Caco-2 (cell line): Measurements from ENCODE around the gene NBPF1. TPM values are rescaled to one million over a fixed set of nuclear protein-coding genes. Genes with fewer than 3 reads are reported as not detected.
"Not testable (repeated sequence)": the region's sequence is repeated elsewhere in the genome, so short reads cannot be mapped to it uniquely, and the experiment has no call there.

Experiments
- BruUV-seq: library from RNA; stranded (reverse); fragments of 400-500 nt; replicated peaks from 2 replicates; lab custom pipeline; 2021; lab: Mats Ljungman, UMichigan
- CTCF ChIA-PET: fragments of 300-600 bp; sonication (Branson Sonifier 250); formaldehyde crosslinking; loops from one replicate; lab custom pipeline; 2022; ENCODE audit warnings: antibody characterized with exemption; lab: Charles Lee
- POLR2A ChIA-PET: fragments of 300-600 bp; sonication (Branson Sonifier 250); formaldehyde crosslinking; loops from one replicate; lab custom pipeline; 2022; ENCODE audit warnings: antibody characterized with exemption; lab: Charles Lee
- DNase-seq, 2 experiments: peaks; one replicate each; pipeline versions ENCODE4 v3.0.0 to v3.0.0-alpha.2; 2020 to 2022
- H3K27me3 ChIP-seq: replicated peaks from 2 replicates; pipeline ENCODE4 v1.6.0; 2011; ENCODE audit warnings: low read length; ENCODE audit not compliant: control insufficient read depth, insufficient read depth
- H3K36me3 ChIP-seq: 2 replicates; pipeline ENCODE4 v1.5.1; 2011; ENCODE audit warnings: low read length; ENCODE audit not compliant: control insufficient read depth, insufficient read depth
- H3K4me1 ChIP-seq: fragments of 250-450 bp; sonication (Bioruptor Pico); 2 replicates; pipeline ENCODE4 v1.5.1; 2020; ENCODE audit warnings: mild to moderate bottlenecking
- H3K4me3 ChIP-seq: 2 replicates; pipeline ENCODE4 v1.5.1; 2011; ENCODE audit warnings: low read depth, mild to moderate bottlenecking, control low read depth, low read length
- H3K9me3 ChIP-seq: fragments of 250-450 bp; sonication (Bioruptor Pico); 2 replicates; pipeline ENCODE4 v1.5.1; 2020; ENCODE audit warnings: mild to moderate bottlenecking, moderate library complexity
- H3K27ac Mint-ChIP-seq: one replicate; pipeline ENCODE4 v1.8.0; 2022; ENCODE audit warnings: mixed read lengths; ENCODE audit not compliant: unreplicated experiment
- H3K27me3 Mint-ChIP-seq: one replicate; pipeline ENCODE4 v1.8.0; 2022; ENCODE audit warnings: mixed read lengths; ENCODE audit not compliant: insufficient read depth, unreplicated experiment
- H3K36me3 Mint-ChIP-seq: one replicate; pipeline ENCODE4 v1.8.0; 2022; ENCODE audit warnings: mild to moderate bottlenecking, mixed read lengths; ENCODE audit not compliant: insufficient read depth, unreplicated experiment
- H3K4me1 Mint-ChIP-seq: one replicate; pipeline ENCODE4 v1.8.0; 2022; ENCODE audit warnings: low read depth, mixed read lengths; ENCODE audit not compliant: unreplicated experiment
- H3K4me3 Mint-ChIP-seq: one replicate; pipeline ENCODE4 v1.8.0; 2022; ENCODE audit warnings: mild to moderate bottlenecking, moderate library complexity, mixed read lengths; ENCODE audit not compliant: unreplicated experiment
- H3K9me3 Mint-ChIP-seq: one replicate; pipeline ENCODE4 v1.8.0; 2022; ENCODE audit warnings: mixed read lengths; ENCODE audit not compliant: unreplicated experiment
- intact Hi-C: fragments of 100-400 bp; cut with micrococcal nuclease; formaldehyde crosslinking; loops from one replicate; pipeline ENCODE4 v1.10.0; 2022; ENCODE audit not compliant: unreplicated experiment
- total RNA-seq: library from RNA; stranded (reverse); gene quantifications from 2 replicates; pipeline ENCODE4 v1.2.3, GENCODE V29; 2022

Gene NBPF1
- total RNA-seq, 1 experiment from 2014 or later, result 59.3 TPM

- H3K27me3 ChIP-seq, H3K9me3 Mint-ChIP-seq, H3K4me1 ChIP-seq, H3K27ac Mint-ChIP-seq, CTCF ChIA-PET, H3K4me1 Mint-ChIP-seq, H3K9me3 ChIP-seq, H3K4me3 Mint-ChIP-seq, H3K27me3 Mint-ChIP-seq, POLR2A ChIA-PET, H3K36me3 ChIP-seq, DNase-seq, H3K4me3 ChIP-seq, intact Hi-C loops, H3K36me3 Mint-ChIP-seq, BruUV-seq: not testable (repeated sequence)
Measured at GRCh38 chr1:16561035-16561434, 52.3 kb downstream of the NBPF1 start.

- POLR2A ChIA-PET, BruUV-seq: not testable (repeated sequence)
Measured at GRCh38 chr1:16560498-16560897, 52.9 kb downstream of the NBPF1 start.

GRCh38 chr1:16559688-16560087, 53.7 kb downstream of the NBPF1 start:
- H3K4me1 ChIP-seq, H3K36me3 Mint-ChIP-seq, BruUV-seq, H3K4me3 Mint-ChIP-seq, intact Hi-C loops, H3K9me3 ChIP-seq, POLR2A ChIA-PET, CTCF ChIA-PET, H3K27ac Mint-ChIP-seq, H3K27me3 ChIP-seq, H3K4me3 ChIP-seq, H3K9me3 Mint-ChIP-seq, H3K4me1 Mint-ChIP-seq, H3K27me3 Mint-ChIP-seq, DNase-seq, H3K36me3 ChIP-seq: not testable (repeated sequence)

More at GRCh38 chr1:16560498-16560897, 52.9 kb downstream of the NBPF1 start:
- H3K36me3 Mint-ChIP-seq, H3K27me3 Mint-ChIP-seq, DNase-seq, H3K4me3 Mint-ChIP-seq, H3K36me3 ChIP-seq, CTCF ChIA-PET, H3K9me3 Mint-ChIP-seq, H3K4me1 ChIP-seq, H3K27ac Mint-ChIP-seq, intact Hi-C loops, H3K4me1 Mint-ChIP-seq, H3K4me3 ChIP-seq, H3K27me3 ChIP-seq, H3K9me3 ChIP-seq: not testable (repeated sequence)

- BruUV-seq, intact Hi-C loops, H3K27me3 ChIP-seq, H3K36me3 ChIP-seq, H3K4me1 Mint-ChIP-seq, CTCF ChIA-PET, H3K27ac Mint-ChIP-seq, H3K9me3 ChIP-seq, POLR2A ChIA-PET, H3K27me3 Mint-ChIP-seq, DNase-seq, H3K4me1 ChIP-seq, H3K9me3 Mint-ChIP-seq, H3K36me3 Mint-ChIP-seq, H3K4me3 ChIP-seq, H3K4me3 Mint-ChIP-seq: not testable (repeated sequence)
Measured at GRCh38 chr1:16557034-16557433, 56.3 kb downstream of the NBPF1 start.

GRCh38 chr1:16553244-16553643, 60.1 kb downstream of the NBPF1 start:
- H3K4me1 ChIP-seq, H3K27me3 ChIP-seq, CTCF ChIA-PET, DNase-seq, H3K27ac Mint-ChIP-seq, H3K9me3 ChIP-seq, H3K36me3 ChIP-seq, H3K27me3 Mint-ChIP-seq, H3K4me3 Mint-ChIP-seq, H3K36me3 Mint-ChIP-seq, POLR2A ChIA-PET, H3K4me3 ChIP-seq, H3K4me1 Mint-ChIP-seq, H3K9me3 Mint-ChIP-seq, intact Hi-C loops, BruUV-seq: not testable (repeated sequence)

GRCh38 chr1:16550212-16550918, 63.0 kb downstream of the NBPF1 start:
- H3K27ac Mint-ChIP-seq, H3K27me3 Mint-ChIP-seq, DNase-seq, H3K9me3 Mint-ChIP-seq, H3K4me1 ChIP-seq, intact Hi-C loops, H3K27me3 ChIP-seq, H3K9me3 ChIP-seq, H3K4me3 ChIP-seq, H3K36me3 ChIP-seq, POLR2A ChIA-PET, H3K4me1 Mint-ChIP-seq, BruUV-seq, H3K4me3 Mint-ChIP-seq, CTCF ChIA-PET, H3K36me3 Mint-ChIP-seq: not testable (repeated sequence)

- H3K9me3 ChIP-seq, H3K27me3 ChIP-seq, H3K4me1 ChIP-seq, H3K27ac Mint-ChIP-seq, H3K9me3 Mint-ChIP-seq, H3K4me1 Mint-ChIP-seq, DNase-seq, intact Hi-C loops, BruUV-seq, H3K27me3 Mint-ChIP-seq, H3K4me3 ChIP-seq, CTCF ChIA-PET, H3K4me3 Mint-ChIP-seq, POLR2A ChIA-PET, H3K36me3 ChIP-seq, H3K36me3 Mint-ChIP-seq: not testable (repeated sequence)
Measured at GRCh38 chr1:16549545-16549944, 63.8 kb downstream of the NBPF1 start.
